Fibroblast of mammary gland (primary cell): ENCODE results near the gene ACOX2.
A peak's percentile ranks its signal among the peaks of the same experiment; 100 is the strongest.

ENCODE experiments used
- DNase-seq: peaks from one replicate; pipeline ENCODE4 v3.0.0-alpha.2; 2010; ENCODE audit warnings: low read depth
- H3K4me3 ChIP-seq: 2 replicates; pipeline ENCODE4 v1.5.1; 2011; ENCODE audit warnings: low read depth, mild to moderate bottlenecking, low read length, moderate library complexity; ENCODE audit not compliant: control insufficient read depth
- CTCF ChIP-seq: conservative IDR thresholded peaks from 2 replicates; pipeline ENCODE4 v1.5.1; 2011; ENCODE audit warnings: low read depth, low read length, inconsistent platforms; ENCODE audit not compliant: control insufficient read depth, insufficient read depth

ACOX2 gene

GRCh38 chr3:58535531-58536500 is 1.2 kb downstream of the ACOX2 start:
- peak; percentile 37 for DNase-seq
- TF ChIP-seq CTCF: no peak
- H3K4me3 ChIP-seq: no peak overlapping the region

GRCh38 chr3:58534592-58535494 is 2.1 kb downstream of the ACOX2 start:
- no peak overlapping the region for H3K4me3 ChIP-seq
- no peak for TF ChIP-seq CTCF
- no peak for DNase-seq

- peak; percentile 67 for DNase-seq
- no peak overlapping the region for H3K4me3 ChIP-seq
Measured at GRCh38 chr3:58532794-58533220, 4.2 kb downstream of the ACOX2 start.

GRCh38 chr3:58531956-58532355 is 5.0 kb downstream of the ACOX2 start:
- H3K4me3 ChIP-seq: no peak overlapping the region
- DNase-seq: peak; percentile 37
- peak; percentile 22 for TF ChIP-seq CTCF

More at GRCh38 chr3:58532794-58533220, 4.2 kb downstream of the ACOX2 start:
- TF ChIP-seq CTCF: peak; percentile 91

GRCh38 chr3:58531555-58531954 is 5.4 kb downstream of the ACOX2 start:
- no peak overlapping the region for H3K4me3 ChIP-seq
- no peak for TF ChIP-seq CTCF
- no peak for DNase-seq

GRCh38 chr3:58530354-58530865 is 6.6 kb downstream of the ACOX2 start:
- DNase-seq: no peak
- H3K4me3 ChIP-seq: no peak overlapping the region
- no peak for TF ChIP-seq CTCF
